ENCODE results near the gene FEZF2.

FEZF2 gene

DNA sequence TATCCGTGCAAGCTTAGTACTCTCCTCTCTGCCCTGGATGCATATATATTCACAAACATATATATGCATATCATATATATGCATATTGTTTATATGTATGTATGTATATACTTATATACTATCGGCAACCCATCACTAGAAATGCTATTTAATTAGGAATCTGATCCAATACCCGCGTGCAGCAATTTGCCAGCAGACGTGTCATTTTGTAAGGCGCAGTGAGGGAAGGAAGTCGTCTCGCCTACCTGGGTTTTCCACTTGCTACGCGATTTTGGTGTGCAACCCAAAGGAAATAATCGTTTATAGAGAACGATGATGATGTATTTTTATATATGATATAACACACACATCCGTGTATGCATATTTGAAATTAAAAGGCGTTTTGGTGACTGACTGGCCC is 5.6 kb upstream of the FEZF2 start:
- TF ChIP-seq CTCF (IDR thresholded peaks at IDR 0.05; ENCODE audit: low read depth, low read length): no peak

GRCh38 chr3:62378311-62378789 is 5.0 kb upstream of the FEZF2 start:
- DNase-seq (ENCODE audit: extremely low read depth, low read depth): no peak
- TF ChIP-seq CTCF (IDR thresholded peaks at IDR 0.05; ENCODE audit: low read depth, low read length): no peak

More for the DNA sequence above, 5.6 kb upstream of the FEZF2 start:
- no peak for DNase-seq (ENCODE audit: extremely low read depth, low read depth)

- DNase-seq (ENCODE audit: extremely low read depth, low read depth): no peak
Observed at GRCh38 chr3:62376906-62377877, 3.8 kb upstream of the FEZF2 start.

GRCh38 chr3:62376454-62376720 is 3.0 kb upstream of the FEZF2 start:
- DNase-seq (ENCODE audit: extremely low read depth, low read depth): no peak
- no peak for TF ChIP-seq CTCF (IDR thresholded peaks at IDR 0.05; ENCODE audit: low read depth, low read length)

More at GRCh38 chr3:62376906-62377877, 3.8 kb upstream of the FEZF2 start:
- no peak for TF ChIP-seq CTCF (IDR thresholded peaks at IDR 0.05; ENCODE audit: low read depth, low read length)

DNA sequence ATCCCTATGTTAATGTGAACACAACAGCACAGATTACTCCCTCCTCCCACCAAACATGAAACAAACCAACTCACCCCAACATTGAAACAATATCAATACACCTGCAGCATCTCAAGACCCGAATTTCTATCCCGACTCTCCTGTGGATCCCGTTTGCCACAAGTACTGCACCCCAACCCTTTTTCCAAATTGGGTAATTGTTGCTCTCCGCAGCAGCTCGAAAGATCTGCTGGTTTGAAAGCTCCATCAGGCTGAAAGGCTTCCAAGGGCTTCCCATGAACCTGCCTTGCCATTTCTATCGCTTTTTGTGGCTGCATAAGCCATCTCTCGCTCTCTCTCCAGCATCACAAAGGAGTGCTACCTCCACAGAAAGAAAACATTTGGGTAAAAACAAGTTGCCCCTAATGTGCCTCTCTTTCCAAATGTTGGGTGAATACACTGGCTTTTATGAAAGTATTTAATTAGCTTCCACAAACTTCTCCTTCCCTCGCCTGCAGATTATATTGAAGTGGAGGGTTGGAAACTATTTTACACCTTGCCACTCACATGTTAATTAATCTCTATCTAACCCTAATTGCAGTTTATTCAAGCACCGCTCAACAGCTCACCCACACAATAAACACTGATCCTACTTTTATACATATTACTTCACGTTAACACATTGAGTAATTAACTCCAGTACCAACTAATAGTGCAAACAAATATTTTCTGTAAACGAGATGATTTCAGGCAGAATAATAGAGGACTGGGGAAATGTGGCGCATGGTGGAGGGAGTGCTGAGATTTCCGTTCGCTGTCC is 2.5 kb upstream of the FEZF2 start:
- TF ChIP-seq CTCF (IDR thresholded peaks at IDR 0.05; ENCODE audit: low read depth, low read length): no peak
- DNase-seq (ENCODE audit: extremely low read depth, low read depth): no peak

DNA sequence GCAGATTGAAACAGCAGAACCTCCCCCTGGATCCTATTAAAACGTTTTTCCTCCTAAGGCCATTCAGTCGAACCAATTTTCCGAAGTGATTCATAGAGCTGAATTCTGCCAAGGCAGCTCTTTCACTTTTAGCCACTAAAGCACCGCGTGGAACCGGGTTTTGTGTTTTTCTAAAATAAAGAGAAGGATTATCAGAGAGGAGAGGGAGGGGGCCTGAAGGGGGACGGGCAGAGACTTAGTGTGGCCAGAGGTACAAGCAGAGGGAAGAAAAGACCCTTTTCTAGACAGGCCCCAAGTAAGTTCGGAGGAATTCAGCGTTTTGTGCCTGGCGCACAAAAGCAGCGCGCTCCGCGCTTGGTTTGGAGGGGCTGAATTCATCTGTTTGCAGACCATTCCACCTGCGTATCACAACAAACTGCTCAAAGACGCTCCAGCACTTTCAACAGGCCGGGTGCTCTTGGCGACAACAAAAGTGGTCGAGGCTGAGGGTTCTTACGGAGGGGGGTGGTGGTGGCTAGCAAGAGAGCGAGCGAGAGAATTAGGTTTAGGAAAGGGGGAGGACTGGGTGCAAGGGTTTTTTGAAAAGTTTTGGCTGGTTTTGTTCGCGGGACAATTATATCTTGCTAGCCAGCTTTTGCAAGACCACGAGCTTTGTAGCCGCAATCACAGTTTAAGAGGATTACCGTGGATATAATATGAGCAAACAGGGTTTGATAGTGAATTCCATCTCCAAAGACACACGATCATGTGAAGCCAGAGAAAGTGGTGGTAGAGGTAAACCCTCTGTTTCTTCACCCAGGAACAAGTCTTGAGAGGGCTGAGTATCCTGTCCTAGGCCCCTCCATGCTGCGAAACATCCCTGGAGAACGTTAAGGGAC is 1.2 kb upstream of the FEZF2 start:
- no peak for DNase-seq (ENCODE audit: extremely low read depth, low read depth)
- TF ChIP-seq CTCF (IDR thresholded peaks at IDR 0.05; ENCODE audit: low read depth, low read length): no peak

All from AG09319 (cell line).